Cardiac muscle cell (in vitro differentiated cells and primary cell): ENCODE data around the gene ITGB8. TPM values are rescaled to one million over a fixed set of nuclear protein-coding genes. Genes with fewer than 3 reads are reported as not detected.
A peak's percentile ranks its signal among the peaks of the same experiment; 100 is the strongest.

Experiments
- DNase-seq, 2 donors: peaks; one replicate each; pipeline versions ENCODE4 v3.0.0 to v3.0.0-alpha.2; 2010 to 2017; ENCODE audit warnings: low read depth in 1 of 2, low spot score in 1 of 2
- H3K27ac ChIP-seq: fragments of 200-600 bp; sonication (generic); 2 replicates; pipeline ENCODE4 v1.5.1; 2016
- H3K27me3 ChIP-seq: fragments of 200-600 bp; sonication (generic); 2 replicates; pipeline ENCODE4 v1.6.0; 2016; ENCODE audit warnings: control low read depth
- H3K36me3 ChIP-seq: fragments of 200-600 bp; sonication (generic); 2 replicates; pipeline ENCODE4 v1.5.1; 2016; ENCODE audit warnings: control low read depth
- H3K4me1 ChIP-seq: fragments of 200-600 bp; sonication (generic); 2 replicates; pipeline ENCODE4 v1.8.1; 2017; ENCODE audit warnings: low read depth, mild to moderate bottlenecking, mixed run types
- H3K4me3 ChIP-seq: fragments of 200-600 bp; sonication (generic); 2 replicates; pipeline ENCODE4 v1.5.1; 2016; ENCODE audit warnings: mild to moderate bottlenecking
- H3K9me3 ChIP-seq: fragments of 200-600 bp; sonication (generic); 2 replicates; pipeline ENCODE4 v1.5.1; 2017; ENCODE audit warnings: low read depth, mild to moderate bottlenecking, control low read depth
- CTCF ChIP-seq: IDR thresholded peaks from 2 replicates; pipeline ENCODE4 v1.5.1; 2012; ENCODE audit warnings: low read depth, mild to moderate bottlenecking, low read length
- polyA plus RNA-seq: library from polyadenylated mRNA; unstranded; fragments of >200 nt; fragmentation: Nextera tagmentation; extraction: Ambion mirVana; gene quantifications from 2 replicates; pipeline ENCODE4 v1.2.1, GENCODE V29; 2016
- total RNA-seq: library from RNA; depleted of rRNA; stranded (reverse); fragments of >200 nt; gene quantifications from 2 replicates; pipeline ENCODE4 v1.2.3, GENCODE V29; 2016

The ITGB8 gene
- total and polyA plus RNA-seq, 2 experiments from 2014 or later = 0.34 to 2.0 TPM

GRCh38 chr7:20402747-20403230, 72.1 kb downstream of the ITGB8 start:
- H3K27me3 ChIP-seq = no peaks in the 10 kb centered on the region
- DNase-seq = peak in 1 of 2 donors; percentile 21
- peak; percentile 49 for TF ChIP-seq CTCF
- H3K9me3 ChIP-seq = no peaks in the 10 kb centered on the region
- H3K27ac ChIP-seq = no peak overlapping the region
- H3K4me1 ChIP-seq = peaks cover 10% of the 10 kb centered on the region
- H3K36me3 ChIP-seq = no peaks in the 10 kb centered on the region
- H3K4me3 ChIP-seq = no peak overlapping the region

GRCh38 chr7:20403331-20403730, 72.6 kb downstream of the ITGB8 start:
- no peak overlapping the region for H3K4me3 ChIP-seq
- H3K27me3 ChIP-seq = no peaks in the 10 kb centered on the region
- peaks cover 15% of the 10 kb centered on the region for H3K4me1 ChIP-seq
- no peaks in the 10 kb centered on the region for H3K36me3 ChIP-seq
- no peaks in the 10 kb centered on the region for H3K9me3 ChIP-seq
- no peak overlapping the region for H3K27ac ChIP-seq
- TF ChIP-seq CTCF = no peak
- peak; percentile 2 to 64 for DNase-seq

- H3K4me1 ChIP-seq = peaks cover 19% of the 10 kb centered on the region
- H3K4me3 ChIP-seq = no peak overlapping the region
- no peak for TF ChIP-seq CTCF
- no peaks in the 10 kb centered on the region for H3K36me3 ChIP-seq
- no peaks in the 10 kb centered on the region for H3K27me3 ChIP-seq
- no peaks in the 10 kb centered on the region for H3K9me3 ChIP-seq
- DNase-seq = no peak
- no peak overlapping the region for H3K27ac ChIP-seq
Measured at GRCh38 chr7:20404320-20404719, 73.6 kb downstream of the ITGB8 start.

GRCh38 chr7:20407585-20408466, 77.1 kb downstream of the ITGB8 start:
- DNase-seq = peak; percentile 72 to 85
- H3K27me3 ChIP-seq = no peaks in the 10 kb centered on the region
- no peak for TF ChIP-seq CTCF
- H3K27ac ChIP-seq = peak overlapping the region; percentile 80
- no peaks in the 10 kb centered on the region for H3K9me3 ChIP-seq
- H3K36me3 ChIP-seq = no peaks in the 10 kb centered on the region
- peaks cover 19% of the 10 kb centered on the region for H3K4me1 ChIP-seq
- no peak overlapping the region for H3K4me3 ChIP-seq

GRCh38 chr7:20408467-20408826, 77.7 kb downstream of the ITGB8 start:
- H3K27me3 ChIP-seq = no peaks in the 10 kb centered on the region
- H3K27ac ChIP-seq = peak overlapping the region; percentile 80
- peaks cover 19% of the 10 kb centered on the region for H3K4me1 ChIP-seq
- no peaks in the 10 kb centered on the region for H3K36me3 ChIP-seq
- DNase-seq = peak in 1 of 2 donors; percentile 85
- TF ChIP-seq CTCF = no peak
- H3K4me3 ChIP-seq = no peak overlapping the region
- no peaks in the 10 kb centered on the region for H3K9me3 ChIP-seq
